Trophoblast cell (in vitro differentiated cells and primary cell): ENCODE results near the gene UBL4B.

ENCODE experiments used
- DNase-seq, 2 donors: peaks; one replicate each; pipeline ENCODE4 v3.0.0-alpha.2; 2016
- H2AFZ ChIP-seq: 2 replicates; pipeline ENCODE4 v1.6.1; 2013; ENCODE audit warnings: low read length, moderate library complexity, mild to moderate bottlenecking; ENCODE audit not compliant: insufficient read depth, poor library complexity
- H2AK5ac ChIP-seq: 2 replicates; pipeline ENCODE4 v1.6.1; 2013; ENCODE audit warnings: mild to moderate bottlenecking, low read length
- H2BK120ac ChIP-seq: 2 replicates; pipeline ENCODE4 v1.6.1; 2013; ENCODE audit warnings: low read length, mild to moderate bottlenecking, moderate library complexity; ENCODE audit not compliant: insufficient read depth, poor library complexity
- H2BK12ac ChIP-seq: 2 replicates; pipeline ENCODE4 v1.6.1; 2013; ENCODE audit warnings: mild to moderate bottlenecking, low read length, moderate library complexity
- H2BK5ac ChIP-seq: 2 replicates; pipeline ENCODE4 v1.6.1; 2013; ENCODE audit warnings: low read length, low read depth, moderate library complexity, mild to moderate bottlenecking; ENCODE audit not compliant: poor library complexity
- H3K14ac ChIP-seq: 2 replicates; pipeline ENCODE4 v1.6.1; 2013; ENCODE audit warnings: mild to moderate bottlenecking, low read length
- H3K18ac ChIP-seq: 2 replicates; pipeline ENCODE4 v1.6.1; 2013; ENCODE audit warnings: mild to moderate bottlenecking, low read length
- H3K23ac ChIP-seq: 2 replicates; pipeline ENCODE4 v1.6.1; 2013; ENCODE audit warnings: low read length
- H3K27ac ChIP-seq: 2 replicates; pipeline ENCODE4 v1.5.1; 2013; ENCODE audit warnings: low read depth, mild to moderate bottlenecking, inconsistent platforms, low read length, moderate library complexity
- H3K27me3 ChIP-seq: 2 replicates; pipeline ENCODE4 v1.6.1; 2013; ENCODE audit warnings: inconsistent platforms, mild to moderate bottlenecking, low read length, moderate library complexity; ENCODE audit not compliant: insufficient read depth
- H3K36me3 ChIP-seq, 2 experiments: 1 replicate in 1 of 2; 2 replicates in 1 of 2; pipeline ENCODE4 v1.6.1; 2013; ENCODE audit warnings: low read length in 2 of 2, mild to moderate bottlenecking in 2 of 2, moderate library complexity in 1 of 2; ENCODE audit not compliant: insufficient read depth in 2 of 2, control insufficient read depth in 1 of 2
- H3K4ac ChIP-seq: 2 replicates; pipeline ENCODE4 v1.6.1; 2013; ENCODE audit warnings: low read depth, mild to moderate bottlenecking, low read length, moderate library complexity
- H3K4me1 ChIP-seq, 2 experiments: 1 replicate in 1 of 2; 2 replicates in 1 of 2; pipeline ENCODE4 v1.6.1; 2013; ENCODE audit warnings: low read length in 2 of 2, mild to moderate bottlenecking in 2 of 2, moderate library complexity in 1 of 2; ENCODE audit not compliant: insufficient read depth in 2 of 2, control insufficient read depth in 1 of 2
- H3K4me2 ChIP-seq: 2 replicates; pipeline ENCODE4 v1.6.1; 2013; ENCODE audit warnings: inconsistent platforms, mild to moderate bottlenecking, low read length, moderate library complexity
- H3K4me3 ChIP-seq: 2 replicates; pipeline ENCODE4 v1.5.1; 2013; ENCODE audit warnings: mild to moderate bottlenecking, low read depth, low read length, inconsistent platforms
- H3K79me1 ChIP-seq: one replicate; pipeline ENCODE4 v1.6.1; 2013; ENCODE audit warnings: low read length
- H3K79me2 ChIP-seq: 2 replicates; pipeline ENCODE4 v1.6.1; 2013; ENCODE audit warnings: low read length, mild to moderate bottlenecking; ENCODE audit not compliant: control insufficient read depth, insufficient read depth, poor library complexity
- H3K9ac ChIP-seq: 2 replicates; pipeline ENCODE4 v1.6.1; 2013; ENCODE audit warnings: mild to moderate bottlenecking, low read length
- H3K9me3 ChIP-seq: 2 replicates; pipeline ENCODE4 v1.6.1; 2013; ENCODE audit warnings: low read depth, mild to moderate bottlenecking, control low read depth, inconsistent platforms, low read length; ENCODE audit not compliant: insufficient read depth
- H4K12ac ChIP-seq: 2 replicates; pipeline ENCODE4 v1.6.1; 2013; ENCODE audit warnings: low read depth, mild to moderate bottlenecking, low read length, moderate library complexity
- H4K8ac ChIP-seq: 2 replicates; pipeline ENCODE4 v1.6.1; 2013; ENCODE audit warnings: low read depth, mild to moderate bottlenecking, low read length, moderate library complexity
- H4K91ac ChIP-seq: one replicate; pipeline ENCODE4 v1.6.1; 2013; ENCODE audit warnings: low read depth, mild to moderate bottlenecking, low read length, moderate library complexity
- WGBS: extraction: QIAGEN DNeasy Blood & Tissue Kit; methylation state at CpG from one replicate; pipeline ENCODE4 v1.1.7; 2013; ENCODE audit warnings: missing lambda C conversion rate; ENCODE audit not compliant: insufficient read length, insufficient coverage; ENCODE audit errors: extremely low coverage; 5-methylcytosine and 5-hydroxymethylcytosine counted together

UBL4B gene

GRCh38 chr1:110113551-110113950 lies 1.3 kb downstream of the UBL4B start:
- H3K36me3 ChIP-seq = no peaks in the 10 kb centered on the region
- no peak overlapping the region for H2AK5ac ChIP-seq
- H3K18ac ChIP-seq = no peak overlapping the region
- H4K8ac ChIP-seq = no peak overlapping the region
- H3K4ac ChIP-seq = no peak overlapping the region
- H3K4me2 ChIP-seq = no peak overlapping the region
- no peak overlapping the region for H4K12ac ChIP-seq
- no peaks in the 10 kb centered on the region for H3K9me3 ChIP-seq
- H2BK5ac ChIP-seq = no peak overlapping the region
- no peak overlapping the region for H3K27ac ChIP-seq
- no peak overlapping the region for H3K14ac ChIP-seq
- H3K4me1 ChIP-seq = peaks cover 0 to 2% of the 10 kb centered on the region in 2 experiments
- no peak overlapping the region for H2BK120ac ChIP-seq
- H3K79me2 ChIP-seq = no peaks in the 10 kb centered on the region
- no peaks in the 10 kb centered on the region for H3K27me3 ChIP-seq
- H3K79me1 ChIP-seq = no peaks in the 10 kb centered on the region
- H3K9ac ChIP-seq = no peak overlapping the region
- no peak overlapping the region for H2AFZ ChIP-seq
- DNase-seq = no peak
- no CpG with 5 or more reads among the region's 5 CpGs for WGBS
- H3K23ac ChIP-seq = no peak overlapping the region
- H3K4me3 ChIP-seq = no peak overlapping the region
- no peak overlapping the region for H4K91ac ChIP-seq
- H2BK12ac ChIP-seq = no peak overlapping the region

GRCh38 chr1:110114173-110114572 lies 1.9 kb downstream of the UBL4B start:
- no peak overlapping the region for H3K4me3 ChIP-seq
- no peaks in the 10 kb centered on the region for H3K9me3 ChIP-seq
- no peak overlapping the region for H4K8ac ChIP-seq
- peaks cover 0 to 2% of the 10 kb centered on the region in 2 experiments for H3K4me1 ChIP-seq
- H3K14ac ChIP-seq = no peak overlapping the region
- no peaks in the 10 kb centered on the region for H3K79me2 ChIP-seq
- no peaks in the 10 kb centered on the region for H3K36me3 ChIP-seq
- H3K27ac ChIP-seq = no peak overlapping the region
- no peak overlapping the region for H3K23ac ChIP-seq
- WGBS = no CpG with 5 or more reads among the region's 5 CpGs
- no peak for DNase-seq
- H3K4me2 ChIP-seq = no peak overlapping the region
- H2AK5ac ChIP-seq = no peak overlapping the region
- no peak overlapping the region for H2AFZ ChIP-seq
- H3K18ac ChIP-seq = no peak overlapping the region
- no peaks in the 10 kb centered on the region for H3K27me3 ChIP-seq
- H3K4ac ChIP-seq = no peak overlapping the region
- H2BK120ac ChIP-seq = no peak overlapping the region
- H3K9ac ChIP-seq = no peak overlapping the region
- H2BK5ac ChIP-seq = no peak overlapping the region
- H2BK12ac ChIP-seq = no peak overlapping the region
- no peak overlapping the region for H4K12ac ChIP-seq
- no peaks in the 10 kb centered on the region for H3K79me1 ChIP-seq
- H4K91ac ChIP-seq = no peak overlapping the region

- H3K4ac ChIP-seq = no peak overlapping the region
- H2BK120ac ChIP-seq = no peak overlapping the region
- H3K4me3 ChIP-seq = no peak overlapping the region
- H2BK12ac ChIP-seq = no peak overlapping the region
- no peak overlapping the region for H4K12ac ChIP-seq
- no peaks in the 10 kb centered on the region for H3K9me3 ChIP-seq
- H3K27ac ChIP-seq = no peak overlapping the region
- H3K23ac ChIP-seq = no peak overlapping the region
- no peaks in the 10 kb centered on the region for H3K27me3 ChIP-seq
- H4K91ac ChIP-seq = no peak overlapping the region
- no peaks in the 10 kb centered on the region for H3K79me2 ChIP-seq
- peaks cover 0 to 2% of the 10 kb centered on the region in 2 experiments for H3K4me1 ChIP-seq
- H3K79me1 ChIP-seq = no peaks in the 10 kb centered on the region
- no peaks in the 10 kb centered on the region for H3K36me3 ChIP-seq
- no peak overlapping the region for H3K4me2 ChIP-seq
- no peak overlapping the region for H2AFZ ChIP-seq
- H3K14ac ChIP-seq = no peak overlapping the region
- DNase-seq = no peak
- WGBS = no CpG with 5 or more reads among the region's 5 CpGs
- no peak overlapping the region for H2BK5ac ChIP-seq
- H3K9ac ChIP-seq = no peak overlapping the region
- no peak overlapping the region for H4K8ac ChIP-seq
- no peak overlapping the region for H3K18ac ChIP-seq
- H2AK5ac ChIP-seq = no peak overlapping the region
Observed at GRCh38 chr1:110114784-110115183, 2.5 kb downstream of the UBL4B start.

DNA sequence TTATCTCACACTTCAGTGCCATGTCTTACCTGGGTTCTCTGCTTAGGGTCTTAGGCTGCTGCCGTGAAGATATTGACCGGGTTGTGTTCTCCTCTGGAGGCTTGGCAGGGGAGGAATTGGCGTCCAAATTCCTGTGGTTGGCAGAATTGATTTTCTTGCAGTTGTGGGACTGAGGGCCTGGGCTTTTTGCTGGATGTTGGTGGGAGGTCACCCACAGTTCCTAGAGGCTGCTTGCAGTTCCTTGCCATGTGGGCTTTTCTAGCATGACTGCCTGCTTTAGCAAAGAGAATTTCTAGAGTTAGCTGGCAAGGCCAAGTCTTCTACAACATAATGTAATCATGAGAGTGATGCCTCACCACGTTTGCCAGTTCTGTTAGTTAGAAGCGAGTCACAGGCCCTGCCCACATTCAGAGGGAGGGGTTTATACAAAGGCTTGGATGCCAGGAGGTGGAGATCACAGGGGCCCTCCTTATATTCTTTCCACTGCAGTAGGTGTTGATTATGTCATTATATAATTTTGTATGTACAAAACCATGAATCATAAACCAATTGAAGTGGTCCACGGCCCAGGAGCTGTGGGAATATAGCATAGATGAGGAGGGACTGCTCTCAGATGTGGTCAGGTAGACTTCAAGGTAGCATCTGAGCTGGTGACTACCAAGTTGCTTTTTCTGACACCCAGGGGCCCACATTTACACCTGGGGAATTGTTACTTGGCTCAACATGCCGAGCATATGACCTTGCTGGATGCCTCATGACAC lies 6.6 kb downstream of the UBL4B start:
- no peak overlapping the region for H2AFZ ChIP-seq
- DNase-seq = no peak
- H3K36me3 ChIP-seq = no peaks in the 10 kb centered on the region
- no peaks in the 10 kb centered on the region for H3K79me2 ChIP-seq
- no peak overlapping the region for H2AK5ac ChIP-seq
- no peak overlapping the region for H2BK120ac ChIP-seq
- H4K91ac ChIP-seq = no peak overlapping the region
- no peak overlapping the region for H2BK5ac ChIP-seq
- H3K4me2 ChIP-seq = no peak overlapping the region
- H4K8ac ChIP-seq = no peak overlapping the region
- no peak overlapping the region for H3K4ac ChIP-seq
- no peak overlapping the region for H3K18ac ChIP-seq
- no peak overlapping the region for H2BK12ac ChIP-seq
- H3K9ac ChIP-seq = no peak overlapping the region
- H4K12ac ChIP-seq = no peak overlapping the region
- H3K27ac ChIP-seq = no peak overlapping the region
- no peaks in the 10 kb centered on the region for H3K79me1 ChIP-seq
- no peak overlapping the region for H3K4me3 ChIP-seq
- no peaks in the 10 kb centered on the region for H3K27me3 ChIP-seq
- H3K9me3 ChIP-seq = peaks cover 5% of the 10 kb centered on the region
- no peak overlapping the region for H3K14ac ChIP-seq
- peaks cover 0 to 2% of the 10 kb centered on the region in 2 experiments for H3K4me1 ChIP-seq
- no CpG with 5 or more reads among the region's 7 CpGs for WGBS
- no peak overlapping the region for H3K23ac ChIP-seq
